Esophagus squamous epithelium (tissue), 5 donors: ENCODE results near the gene CLASP2. TPM values are rescaled to one million over a fixed set of nuclear protein-coding genes. Genes with fewer than 3 reads are reported as not detected.

ENCODE experiments used
- DNase-seq: peaks from one replicate; lab custom pipeline; 2025; lab: John Stamatoyannopoulos, UW
- H3K27ac ChIP-seq, 4 donors: fragments of 200-600 bp; sonication (generic); one replicate each; pipeline ENCODE4 v1.5.1; 2016 to 2019; ENCODE audit warnings: mild to moderate bottlenecking in 1 of 4
- H3K27me3 ChIP-seq, 4 donors: fragments of 200-600 bp; sonication (generic); 1 replicate in 3 of 4; 2 replicates in 1 of 4; pipeline versions ENCODE4 v1.5.1 to v1.6.0; 2017 to 2021; ENCODE audit warnings: antibody characterized with exemption in 1 of 4
- H3K36me3 ChIP-seq, 3 donors: fragments of 200-600 bp; sonication (generic); one replicate each; pipeline ENCODE4 v1.5.1; 2016 to 2019
- H3K4me1 ChIP-seq, 3 donors: fragments of 200-600 bp; sonication (generic); one replicate each; pipeline ENCODE4 v1.5.1; 2017 to 2019
- H3K4me3 ChIP-seq, 4 donors: fragments of 200-600 bp; sonication (generic); 1 replicate in 3 of 4; 2 replicates in 1 of 4; pipeline ENCODE4 v1.5.1; 2016 to 2019; ENCODE audit warnings: mild to moderate bottlenecking in 2 of 4, moderate library complexity in 1 of 4
- H3K9me3 ChIP-seq, 3 donors: fragments of 200-600 bp; sonication (generic); one replicate each; pipeline ENCODE4 v1.5.1; 2016 to 2019
- CTCF ChIP-seq, 6 experiments: fragments of 450-650 bp in 4 of 6; fragments of 200-600 bp in 2 of 6; sonication (generic) in 2 of 6; IDR thresholded peaks; one replicate each; pipeline ENCODE4 v1.5.1; 2016 to 2019; ENCODE audit warnings: antibody characterized with exemption in 6 of 6, mild to moderate bottlenecking in 4 of 6, moderate library complexity in 4 of 6
- POLR2A ChIP-seq, 4 donors: fragments of 450-650 bp; IDR thresholded peaks; one replicate each; pipeline ENCODE4 v1.6.1; 2017; ENCODE audit warnings: antibody characterized with exemption in 4 of 4, mild to moderate bottlenecking in 4 of 4, moderate library complexity in 3 of 4
- WGBS, 2 donors: methylation state at CpG; one replicate each; pipeline ENCODE4 v1.1.5; 2018; 5-methylcytosine and 5-hydroxymethylcytosine counted together
- intact Hi-C: fragments of 100-400 bp; cut with DNase I; formaldehyde crosslinking; loops from one replicate; pipeline ENCODE4 v1.15.0; 2022
- total RNA-seq, 4 donors: library from RNA; depleted of rRNA; stranded (reverse); fragments of >200 nt; gene quantifications; one replicate each; pipeline ENCODE4 v1.1.0, GENCODE V29; 2016
- donor health status: DM: yes; HTN: yes; CAD: no.

The CLASP2 gene
- total RNA-seq, 4 donors from 2014 or later = 16.7 to 49.4 (median 32.1) TPM

- TF ChIP-seq CTCF (IDR thresholded peaks at IDR 0.05) = no peak
- no peak for TF ChIP-seq POLR2A (IDR thresholded peaks at IDR 0.05)
- Histone ChIP-seq H3K4me1 (no peaks in the 10 kb centered on the region), H3K27me3 (no peaks in the 10 kb centered on the region), H3K36me3 (peaks cover 0 to 70% (median 0%) of the 10 kb centered on the region in 3 donors), H3K9me3 (peaks cover 0 to 33% (median 10%) of the 10 kb centered on the region in 3 donors), H3K4me3 (no peak overlapping the region), H3K27ac (no peak overlapping the region)
- no peak for DNase-seq
- WGBS, 2 donors = 90 to 92% methylated on average over 3 of the region's 3 CpGs
- intact Hi-C loops = no loop called here
Observed at GRCh38 chr3:33523093-33523667, 194.9 kb downstream of the CLASP2 start.

GRCh38 chr3:33521736-33522135 lies 196.3 kb downstream of the CLASP2 start:
- DNase-seq = no peak
- intact Hi-C loops = no loop called here
- Histone ChIP-seq H3K27ac (no peak overlapping the region), H3K4me3 (no peak overlapping the region), H3K9me3 (peaks cover 0 to 22% (median 2%) of the 10 kb centered on the region in 3 donors), H3K27me3 (no peaks in the 10 kb centered on the region), H3K36me3 (peaks cover 0 to 59% (median 0%) of the 10 kb centered on the region in 3 donors), H3K4me1 (no peaks in the 10 kb centered on the region)
- 100% methylated on average over 1 of the region's 1 CpG for WGBS, 2 donors
- TF ChIP-seq CTCF (IDR thresholded peaks at IDR 0.05) (no peak), POLR2A (IDR thresholded peaks at IDR 0.05) (no peak)

GRCh38 chr3:33513262-33513863 lies 204.7 kb downstream of the CLASP2 start:
- DNase-seq = no peak
- H3K9me3 ChIP-seq = no peaks in the 10 kb centered on the region
- H3K36me3 ChIP-seq = peaks cover 0 to 67% (median 7%) of the 10 kb centered on the region in 3 donors
- intact Hi-C loops = no loop called here
- H3K27ac ChIP-seq = no peak overlapping the region
- H3K4me1 ChIP-seq = no peaks in the 10 kb centered on the region
- no peak for TF ChIP-seq CTCF (IDR thresholded peaks at IDR 0.05)
- WGBS, 2 donors = 90 to 93% methylated on average over 6 of the region's 6 CpGs
- H3K4me3 ChIP-seq = no peak overlapping the region
- H3K27me3 ChIP-seq = no peaks in the 10 kb centered on the region

GRCh38 chr3:33505027-33505426 lies 213.0 kb downstream of the CLASP2 start:
- intact Hi-C loops = no loop called here
- Histone ChIP-seq H3K27ac (no peak overlapping the region), H3K4me3 (no peak overlapping the region), H3K9me3 (no peaks in the 10 kb centered on the region), H3K27me3 (no peaks in the 10 kb centered on the region), H3K4me1 (no peaks in the 10 kb centered on the region), H3K36me3 (peaks cover 0 to 80% (median 6%) of the 10 kb centered on the region in 3 donors)
- no peak for DNase-seq
- TF ChIP-seq POLR2A (IDR thresholded peaks at IDR 0.05) (no peak), CTCF (IDR thresholded peaks at IDR 0.05) (no peak)

- 82 to 98% methylated on average over 2 of the region's 2 CpGs for WGBS, 2 donors
- no peak overlapping the region for H3K27ac ChIP-seq
- no peak for TF ChIP-seq POLR2A (IDR thresholded peaks at IDR 0.05)
- no peak for TF ChIP-seq CTCF (IDR thresholded peaks at IDR 0.05)
- H3K9me3 ChIP-seq = no peaks in the 10 kb centered on the region
- no peaks in the 10 kb centered on the region for H3K4me1 ChIP-seq
- H3K36me3 ChIP-seq = peaks cover 0 to 39% (median 0%) of the 10 kb centered on the region in 3 donors
- DNase-seq = no peak
- H3K27me3 ChIP-seq = no peaks in the 10 kb centered on the region
- no peak overlapping the region for H3K4me3 ChIP-seq
- intact Hi-C loops = no loop called here
Observed at GRCh38 chr3:33496449-33496848, 221.6 kb downstream of the CLASP2 start.
